COLO829 (cell line): ENCODE data around the gene GNPTAB.

Experiments used
- DNase-seq: peaks from one replicate; pipeline ENCODE4 v3.0.0; 2012; ENCODE audit warnings: low spot score

Gene GNPTAB

GRCh38 chr12:101696251-101697196 is 134.2 kb downstream of the GNPTAB start:
- DNase-seq = no peak

GRCh38 chr12:101695706-101696105 is 135.1 kb downstream of the GNPTAB start:
- no peak for DNase-seq
